ENCODE results near the gene NFKBIA.

The NFKBIA gene

DNA sequence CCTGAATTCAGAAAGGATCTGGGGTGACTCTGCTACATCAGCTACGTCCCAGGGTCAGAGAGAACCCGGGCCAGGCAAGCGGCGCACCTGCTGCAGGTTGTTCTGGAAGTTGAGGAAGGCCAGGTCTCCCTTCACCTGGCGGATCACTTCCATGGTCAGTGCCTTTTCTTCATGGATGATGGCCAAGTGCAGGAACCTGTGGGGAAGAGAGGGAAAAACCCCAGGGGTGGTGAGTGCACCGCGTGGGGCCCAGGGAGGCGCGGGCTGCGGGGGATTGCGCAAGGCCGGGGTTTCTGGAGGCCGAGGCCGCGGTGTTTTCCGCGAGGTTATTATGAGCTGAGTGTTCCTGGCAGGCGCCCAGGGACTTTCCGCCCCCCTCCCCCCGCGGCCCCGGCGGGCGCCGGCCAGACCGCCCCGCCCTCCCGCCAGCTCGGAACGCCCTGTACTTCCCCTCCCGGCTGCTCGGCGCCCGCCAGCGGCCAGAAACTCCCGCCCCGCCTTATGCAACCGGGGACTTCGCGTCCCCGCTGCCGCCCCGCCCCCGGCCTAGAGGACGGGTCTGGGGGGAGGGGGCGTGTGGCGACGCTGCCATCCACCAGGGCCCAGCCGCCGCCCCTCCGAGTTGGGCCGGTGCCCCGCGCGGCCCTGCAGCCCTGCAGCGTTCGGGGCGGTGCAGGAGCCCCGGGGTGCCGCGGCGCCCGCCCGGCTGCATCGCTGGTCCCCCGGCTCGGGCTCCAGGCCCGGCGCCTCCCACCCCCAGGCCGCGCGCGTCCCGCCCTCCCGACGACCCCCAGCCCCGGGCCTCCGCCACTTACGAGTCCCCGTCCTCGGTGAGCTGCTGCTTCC, 723 bp downstream of the NFKBIA start:
- H3K27me3 ChIP-seq (ENCODE audit: insufficient read depth, low read depth), result no peaks in the 10 kb centered on the region
- H4K20me1 ChIP-seq (ENCODE audit: insufficient read depth), result no peaks in the 10 kb centered on the region
- H2AFZ ChIP-seq (ENCODE audit: low read depth), result no peak overlapping the region
- peak overlapping the region; percentile 97 for H3K9ac ChIP-seq
- H3K4me2 ChIP-seq, result peak overlapping the region; percentile 88
- TF ChIP-seq, protein P1, sequence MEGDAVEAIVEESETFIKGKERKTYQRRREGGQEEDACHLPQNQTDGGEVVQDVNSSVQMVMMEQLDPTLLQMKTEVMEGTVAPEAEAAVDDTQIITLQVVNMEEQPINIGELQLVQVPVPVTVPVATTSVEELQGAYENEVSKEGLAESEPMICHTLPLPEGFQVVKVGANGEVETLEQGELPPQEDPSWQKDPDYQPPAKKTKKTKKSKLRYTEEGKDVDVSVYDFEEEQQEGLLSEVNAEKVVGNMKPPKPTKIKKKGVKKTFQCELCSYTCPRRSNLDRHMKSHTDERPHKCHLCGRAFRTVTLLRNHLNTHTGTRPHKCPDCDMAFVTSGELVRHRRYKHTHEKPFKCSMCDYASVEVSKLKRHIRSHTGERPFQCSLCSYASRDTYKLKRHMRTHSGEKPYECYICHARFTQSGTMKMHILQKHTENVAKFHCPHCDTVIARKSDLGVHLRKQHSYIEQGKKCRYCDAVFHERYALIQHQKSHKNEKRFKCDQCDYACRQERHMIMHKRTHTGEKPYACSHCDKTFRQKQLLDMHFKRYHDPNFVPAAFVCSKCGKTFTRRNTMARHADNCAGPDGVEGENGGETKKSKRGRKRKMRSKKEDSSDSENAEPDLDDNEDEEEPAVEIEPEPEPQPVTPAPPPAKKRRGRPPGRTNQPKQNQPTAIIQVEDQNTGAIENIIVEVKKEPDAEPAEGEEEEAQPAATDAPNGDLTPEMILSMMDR (conservative IDR thresholded peaks at IDR 0.05; ENCODE audit: low read depth, low read length), result no peak
- no peak overlapping the region for H3K4me3 ChIP-seq (IDR thresholded peaks at IDR 0.05; ENCODE audit: insufficient read depth, low read depth, low read length)
- H3K27ac ChIP-seq, result peak overlapping the region; percentile 98
- peaks cover 15% of the 10 kb centered on the region; the same call in 1 of the 2 replicates for H3K36me3 ChIP-seq (ENCODE audit: insufficient read depth)
- peaks cover 43% of the 10 kb centered on the region for H3K4me1 ChIP-seq (ENCODE audit: low read depth, poor library complexity, severe bottlenecking)
- peaks cover 17% of the 10 kb centered on the region for H3K79me2 ChIP-seq (ENCODE audit: insufficient read depth, low read depth)

DNA sequence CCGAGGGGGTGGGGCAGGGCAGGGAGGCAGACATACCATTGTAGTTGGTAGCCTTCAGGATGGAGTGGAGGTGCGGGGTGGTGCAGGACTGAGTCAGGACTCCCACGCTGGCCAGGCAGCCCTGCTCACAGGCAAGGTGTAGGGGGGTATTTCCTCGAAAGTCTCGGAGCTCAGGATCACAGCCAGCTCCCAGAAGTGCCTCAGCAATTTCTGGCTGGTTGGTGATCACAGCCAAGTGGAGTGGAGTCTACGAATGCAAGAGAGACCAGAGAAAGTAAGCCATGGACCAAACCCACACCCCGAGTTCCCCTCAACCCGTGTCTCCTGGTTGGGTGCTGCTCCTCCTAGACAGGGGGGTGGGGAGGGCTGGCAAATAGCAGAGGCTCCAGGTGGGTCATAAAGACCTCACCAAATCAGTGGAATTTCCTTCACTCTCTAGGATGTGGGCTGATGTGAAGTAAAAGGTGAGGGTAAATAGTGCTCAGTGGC, 1.4 kb downstream of the NFKBIA start:
- H3K9ac ChIP-seq, result peak overlapping the region; percentile 66
- no peak overlapping the region for H2AFZ ChIP-seq (ENCODE audit: low read depth)
- H3K4me2 ChIP-seq, result peak overlapping the region; percentile 88
- H3K4me1 ChIP-seq (ENCODE audit: low read depth, poor library complexity, severe bottlenecking), result peaks cover 43% of the 10 kb centered on the region
- H4K20me1 ChIP-seq (ENCODE audit: insufficient read depth), result no peaks in the 10 kb centered on the region
- no peak overlapping the region for H3K4me3 ChIP-seq (IDR thresholded peaks at IDR 0.05; ENCODE audit: insufficient read depth, low read depth, low read length)
- no peaks in the 10 kb centered on the region for H3K27me3 ChIP-seq (ENCODE audit: insufficient read depth, low read depth)
- peak overlapping the region; percentile 58 for H3K27ac ChIP-seq
- peaks cover 15% of the 10 kb centered on the region; the same call in 1 of the 2 replicates for H3K36me3 ChIP-seq (ENCODE audit: insufficient read depth)
- TF ChIP-seq, protein P1 (conservative IDR thresholded peaks at IDR 0.05; ENCODE audit: low read depth, low read length), result no peak
- H3K79me2 ChIP-seq (ENCODE audit: insufficient read depth, low read depth), result peaks cover 17% of the 10 kb centered on the region

DNA sequence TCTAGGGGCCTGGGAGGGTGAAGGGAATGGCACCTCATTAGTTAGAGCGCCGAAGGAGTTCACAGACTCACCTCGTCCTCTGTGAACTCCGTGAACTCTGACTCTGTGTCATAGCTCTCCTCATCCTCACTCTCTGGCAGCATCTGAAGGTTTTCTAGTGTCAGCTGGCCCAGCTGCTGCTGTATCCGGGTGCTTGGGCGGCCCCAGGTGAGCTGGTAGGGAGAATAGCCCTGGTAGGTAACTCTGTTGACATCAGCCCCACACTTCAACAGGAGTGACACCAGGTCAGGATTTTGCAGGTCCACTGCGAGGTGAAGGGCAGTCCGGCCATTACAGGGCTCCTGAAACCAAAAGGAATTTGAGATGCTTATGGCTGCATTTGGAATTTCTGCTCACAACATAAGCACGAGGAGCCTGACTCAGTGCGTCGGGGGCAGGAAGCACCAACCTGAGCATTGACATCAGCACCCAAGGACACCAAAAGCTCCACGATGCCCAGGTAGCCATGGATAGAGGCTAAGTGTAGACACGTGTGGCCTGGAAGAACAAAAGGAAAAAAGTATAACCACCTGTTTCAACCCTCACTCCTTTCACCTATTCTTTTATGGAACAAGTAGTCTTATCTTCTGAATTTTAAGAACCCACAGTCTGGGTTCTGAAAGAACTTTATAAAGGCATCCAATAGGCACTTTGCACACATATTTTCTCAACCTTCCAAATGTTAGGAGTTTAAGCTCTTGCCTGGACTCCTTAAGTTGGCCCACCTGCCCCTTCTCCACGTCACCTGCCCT, 2.0 kb downstream of the NFKBIA start:
- TF ChIP-seq, protein P1 (conservative IDR thresholded peaks at IDR 0.05; ENCODE audit: low read depth, low read length), result no peak
- peak overlapping the region; percentile 58 for H3K27ac ChIP-seq
- H3K4me3 ChIP-seq (IDR thresholded peaks at IDR 0.05; ENCODE audit: insufficient read depth, low read depth, low read length), result no peak overlapping the region

DNA sequence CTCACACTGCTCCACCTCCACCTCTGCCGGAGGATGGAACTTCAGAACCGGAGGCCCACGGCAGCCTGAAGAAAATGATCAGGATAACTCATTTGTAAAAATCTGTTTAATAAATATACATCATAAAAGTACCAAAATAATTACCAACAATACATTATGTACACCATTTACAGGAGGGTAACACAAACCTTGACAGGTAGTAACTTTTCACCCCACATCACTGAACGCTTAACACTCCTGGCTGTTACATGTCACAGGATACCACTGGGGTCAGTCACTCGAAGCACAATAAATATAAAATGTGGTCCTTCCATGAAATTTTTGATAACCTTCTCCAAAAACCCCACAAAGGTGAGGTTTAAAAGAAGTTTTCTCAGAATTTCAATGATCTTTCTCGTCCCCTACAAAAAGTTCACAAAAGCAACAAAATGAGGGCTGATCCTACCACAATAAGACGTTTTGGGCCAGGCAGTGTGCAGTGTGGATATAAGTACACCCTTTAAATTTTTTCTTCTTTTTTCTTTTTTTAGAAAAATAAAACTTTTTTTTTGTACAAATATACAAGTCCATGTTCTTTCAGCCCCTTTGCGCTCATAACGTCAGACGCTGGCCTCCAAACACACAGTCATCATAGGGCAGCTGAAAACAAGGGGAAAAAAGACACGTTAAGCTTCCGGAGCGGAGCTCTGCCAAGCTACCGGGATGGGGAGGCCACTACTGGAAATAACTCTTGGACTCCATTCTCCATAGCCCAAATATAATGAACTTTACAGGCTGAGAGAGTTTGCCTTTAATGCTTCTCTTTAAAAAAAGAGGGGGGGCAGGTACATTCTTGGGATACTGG, 2.9 kb downstream of the NFKBIA start:
- Histone ChIP-seq H3K27ac (no peak overlapping the region), H3K36me3 (ENCODE audit: insufficient read depth) (peaks cover 15% of the 10 kb centered on the region; the same call in 1 of the 2 replicates), H2AFZ (ENCODE audit: low read depth) (no peak overlapping the region), H3K4me3 (IDR thresholded peaks at IDR 0.05; ENCODE audit: insufficient read depth, low read depth, low read length) (no peak overlapping the region), H3K79me2 (ENCODE audit: insufficient read depth, low read depth) (peaks cover 17% of the 10 kb centered on the region), H3K4me1 (ENCODE audit: low read depth, poor library complexity, severe bottlenecking) (peaks cover 33% of the 10 kb centered on the region), H3K9ac (no peak overlapping the region), H3K4me2 (peak overlapping the region; percentile 88), H4K20me1 (ENCODE audit: insufficient read depth) (no peaks in the 10 kb centered on the region), H3K27me3 (ENCODE audit: insufficient read depth, low read depth) (no peaks in the 10 kb centered on the region)
- TF ChIP-seq, protein P1 (conservative IDR thresholded peaks at IDR 0.05; ENCODE audit: low read depth, low read length), result no peak

More for the DNA sequence above, 2.0 kb downstream of the NFKBIA start:
- H3K4me2 ChIP-seq, result peak overlapping the region; percentile 88
- H3K79me2 ChIP-seq (ENCODE audit: insufficient read depth, low read depth), result peaks cover 17% of the 10 kb centered on the region
- peaks cover 42% of the 10 kb centered on the region for H3K4me1 ChIP-seq (ENCODE audit: low read depth, poor library complexity, severe bottlenecking)
- H3K27me3 ChIP-seq (ENCODE audit: insufficient read depth, low read depth), result no peaks in the 10 kb centered on the region
- H3K9ac ChIP-seq, result peak overlapping the region; percentile 66; the same call in 1 of the 2 replicates
- H4K20me1 ChIP-seq (ENCODE audit: insufficient read depth), result no peaks in the 10 kb centered on the region
- peaks cover 15% of the 10 kb centered on the region; the same call in 1 of the 2 replicates for H3K36me3 ChIP-seq (ENCODE audit: insufficient read depth)
- no peak overlapping the region for H2AFZ ChIP-seq (ENCODE audit: low read depth)

All from KMS-11 (cell line).